Measurements from ENCODE around the gene HPN. TPM values are rescaled to one million over a fixed set of nuclear protein-coding genes. Genes with fewer than 3 reads are reported as not detected.

HPN gene
- total RNA-seq, 1 donor from 2014 or later = not detected

DNA sequence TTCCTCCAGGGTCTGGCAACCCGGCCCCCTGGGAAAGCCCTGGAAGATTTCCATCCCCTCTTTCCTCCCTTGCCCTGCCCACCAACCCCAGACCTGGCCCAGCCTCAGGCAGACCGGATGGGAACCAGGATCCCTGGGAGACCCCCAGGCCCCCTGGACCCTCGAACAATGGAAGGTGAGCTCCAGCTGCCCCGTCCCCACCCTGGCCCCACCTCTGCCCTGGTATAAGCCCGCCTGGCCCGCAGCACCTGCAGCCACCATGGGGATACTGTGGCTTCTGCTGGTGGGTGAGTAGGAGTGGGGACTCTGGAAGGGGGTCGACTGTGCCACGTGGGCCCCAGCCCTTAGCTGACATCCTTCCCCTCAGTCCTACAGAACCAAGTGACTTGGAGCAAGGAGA, 32.4 kb downstream of the HPN start:
- TF ChIP-seq, protein P1, sequence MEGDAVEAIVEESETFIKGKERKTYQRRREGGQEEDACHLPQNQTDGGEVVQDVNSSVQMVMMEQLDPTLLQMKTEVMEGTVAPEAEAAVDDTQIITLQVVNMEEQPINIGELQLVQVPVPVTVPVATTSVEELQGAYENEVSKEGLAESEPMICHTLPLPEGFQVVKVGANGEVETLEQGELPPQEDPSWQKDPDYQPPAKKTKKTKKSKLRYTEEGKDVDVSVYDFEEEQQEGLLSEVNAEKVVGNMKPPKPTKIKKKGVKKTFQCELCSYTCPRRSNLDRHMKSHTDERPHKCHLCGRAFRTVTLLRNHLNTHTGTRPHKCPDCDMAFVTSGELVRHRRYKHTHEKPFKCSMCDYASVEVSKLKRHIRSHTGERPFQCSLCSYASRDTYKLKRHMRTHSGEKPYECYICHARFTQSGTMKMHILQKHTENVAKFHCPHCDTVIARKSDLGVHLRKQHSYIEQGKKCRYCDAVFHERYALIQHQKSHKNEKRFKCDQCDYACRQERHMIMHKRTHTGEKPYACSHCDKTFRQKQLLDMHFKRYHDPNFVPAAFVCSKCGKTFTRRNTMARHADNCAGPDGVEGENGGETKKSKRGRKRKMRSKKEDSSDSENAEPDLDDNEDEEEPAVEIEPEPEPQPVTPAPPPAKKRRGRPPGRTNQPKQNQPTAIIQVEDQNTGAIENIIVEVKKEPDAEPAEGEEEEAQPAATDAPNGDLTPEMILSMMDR (IDR thresholded peaks at IDR 0.05; ENCODE audit: insufficient read depth, low read length, severe bottlenecking) = no peak
- H3K27me3 ChIP-seq (ENCODE audit: control insufficient read depth, insufficient read depth, low read length) = no peaks in the 10 kb centered on the region
- DNase-seq (ENCODE audit: low read depth) (no peak), FAIRE-seq (no peak)
- H3K4me3 ChIP-seq (ENCODE audit: low read depth, low read length) = no peak overlapping the region
- no peaks in the 10 kb centered on the region for H3K36me3 ChIP-seq (ENCODE audit: control insufficient read depth, insufficient read depth, low read length)

DNA sequence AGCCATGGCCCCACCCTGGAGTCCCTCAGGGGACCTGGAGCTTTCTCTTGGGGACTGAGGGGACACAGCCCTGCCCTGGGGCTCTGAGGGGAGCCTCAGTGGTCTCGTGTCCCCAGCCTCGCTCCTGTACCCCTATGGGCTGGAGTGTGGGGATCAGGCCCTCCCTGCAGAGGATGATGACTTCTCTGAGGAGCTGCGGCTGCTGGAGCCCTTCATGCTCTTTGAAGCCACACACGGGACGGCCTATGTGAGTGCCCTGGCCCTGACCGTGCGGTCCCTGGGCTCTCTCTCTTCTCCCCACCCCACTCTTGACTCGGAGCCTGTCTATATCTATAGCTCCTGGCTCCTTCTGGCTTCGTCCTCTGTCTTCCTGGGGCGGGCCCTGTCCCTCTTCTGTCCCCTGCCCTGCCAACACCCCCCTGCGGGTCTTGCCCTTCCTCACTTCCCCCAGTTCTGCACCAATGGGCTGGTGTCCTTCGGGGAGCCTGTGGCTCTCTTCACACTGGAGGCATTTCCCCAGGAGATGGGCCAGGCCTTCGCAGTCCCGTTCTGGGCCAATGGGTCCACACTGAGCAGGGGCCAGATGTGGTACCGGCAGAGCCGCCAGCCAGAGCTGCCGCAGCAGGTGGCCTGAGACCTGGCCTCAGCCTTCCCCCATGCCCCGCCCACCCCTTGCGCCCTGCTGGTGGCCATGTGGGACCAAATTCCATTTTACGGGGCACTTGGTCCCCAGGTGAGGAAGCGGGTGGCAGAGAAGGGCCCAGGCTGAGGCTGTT, 33.1 kb downstream of the HPN start:
- Histone ChIP-seq H3K4me3 (ENCODE audit: low read depth, low read length) (no peak overlapping the region), H3K27me3 (ENCODE audit: control insufficient read depth, insufficient read depth, low read length) (no peaks in the 10 kb centered on the region), H3K36me3 (ENCODE audit: control insufficient read depth, insufficient read depth, low read length) (no peaks in the 10 kb centered on the region)
- TF ChIP-seq, protein P1 (IDR thresholded peaks at IDR 0.05; ENCODE audit: insufficient read depth, low read length, severe bottlenecking) = no peak
- no peak for DNase-seq (ENCODE audit: low read depth)
- no peak for FAIRE-seq

GRCh38 chr19:35075202-35076025, 33.9 kb downstream of the HPN start:
- FAIRE-seq (no peak), DNase-seq (ENCODE audit: low read depth) (no peak)
- no peak overlapping the region for H3K4me3 ChIP-seq (ENCODE audit: low read depth, low read length)
- H3K27me3 ChIP-seq (ENCODE audit: control insufficient read depth, insufficient read depth, low read length) = no peaks in the 10 kb centered on the region
- TF ChIP-seq, protein P1 (IDR thresholded peaks at IDR 0.05; ENCODE audit: insufficient read depth, low read length, severe bottlenecking) = no peak
- no peaks in the 10 kb centered on the region for H3K36me3 ChIP-seq (ENCODE audit: control insufficient read depth, insufficient read depth, low read length)

DNA sequence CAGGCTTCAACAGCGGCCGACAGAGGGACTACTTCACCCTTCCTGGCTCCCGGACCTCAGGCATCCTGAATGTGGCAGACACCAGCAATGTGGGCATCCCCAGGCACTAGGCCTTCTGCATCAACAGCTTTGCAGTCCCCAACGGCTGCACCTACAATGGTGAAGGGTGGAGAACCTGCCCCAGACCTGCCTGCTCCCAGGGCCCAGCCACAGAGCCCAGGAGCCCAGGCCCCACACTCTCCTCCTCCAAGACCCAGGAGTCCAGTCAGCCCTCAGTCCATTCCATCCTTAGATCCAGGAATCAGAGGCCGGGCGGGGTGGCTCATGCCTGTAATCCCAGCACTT, 34.5 kb downstream of the HPN start:
- no peak overlapping the region for H3K4me3 ChIP-seq (ENCODE audit: low read depth, low read length)
- no peaks in the 10 kb centered on the region for H3K27me3 ChIP-seq (ENCODE audit: control insufficient read depth, insufficient read depth, low read length)
- TF ChIP-seq, protein P1 (IDR thresholded peaks at IDR 0.05; ENCODE audit: insufficient read depth, low read length, severe bottlenecking) = no peak
- DNase-seq (ENCODE audit: low read depth) (no peak), FAIRE-seq (no peak)
- no peaks in the 10 kb centered on the region for H3K36me3 ChIP-seq (ENCODE audit: control insufficient read depth, insufficient read depth, low read length)

- no peaks in the 10 kb centered on the region for H3K27me3 ChIP-seq (ENCODE audit: control insufficient read depth, insufficient read depth, low read length)
- no peak for FAIRE-seq
- no peak for DNase-seq (ENCODE audit: low read depth)
- H3K36me3 ChIP-seq (ENCODE audit: control insufficient read depth, insufficient read depth, low read length) = no peaks in the 10 kb centered on the region
- TF ChIP-seq, protein P1 (IDR thresholded peaks at IDR 0.05; ENCODE audit: insufficient read depth, low read length, severe bottlenecking) = no peak
- no peak overlapping the region for H3K4me3 ChIP-seq (ENCODE audit: low read depth, low read length)
These were observed 35.1 kb downstream of the HPN start for GRCh38 chr19:35076657-35077056.

All from bronchial epithelial cell (primary cell).